Activated CD8-positive, alpha-beta memory T cell treated with anti-CD3 and anti-CD28 coated beads for 24 hours (primary cell): ENCODE measurements around the gene CERK.

Source experiments
- DNase-seq: peaks from one replicate; pipeline ENCODE4 v3.0.0-alpha.2; 2020

CERK gene

DNA sequence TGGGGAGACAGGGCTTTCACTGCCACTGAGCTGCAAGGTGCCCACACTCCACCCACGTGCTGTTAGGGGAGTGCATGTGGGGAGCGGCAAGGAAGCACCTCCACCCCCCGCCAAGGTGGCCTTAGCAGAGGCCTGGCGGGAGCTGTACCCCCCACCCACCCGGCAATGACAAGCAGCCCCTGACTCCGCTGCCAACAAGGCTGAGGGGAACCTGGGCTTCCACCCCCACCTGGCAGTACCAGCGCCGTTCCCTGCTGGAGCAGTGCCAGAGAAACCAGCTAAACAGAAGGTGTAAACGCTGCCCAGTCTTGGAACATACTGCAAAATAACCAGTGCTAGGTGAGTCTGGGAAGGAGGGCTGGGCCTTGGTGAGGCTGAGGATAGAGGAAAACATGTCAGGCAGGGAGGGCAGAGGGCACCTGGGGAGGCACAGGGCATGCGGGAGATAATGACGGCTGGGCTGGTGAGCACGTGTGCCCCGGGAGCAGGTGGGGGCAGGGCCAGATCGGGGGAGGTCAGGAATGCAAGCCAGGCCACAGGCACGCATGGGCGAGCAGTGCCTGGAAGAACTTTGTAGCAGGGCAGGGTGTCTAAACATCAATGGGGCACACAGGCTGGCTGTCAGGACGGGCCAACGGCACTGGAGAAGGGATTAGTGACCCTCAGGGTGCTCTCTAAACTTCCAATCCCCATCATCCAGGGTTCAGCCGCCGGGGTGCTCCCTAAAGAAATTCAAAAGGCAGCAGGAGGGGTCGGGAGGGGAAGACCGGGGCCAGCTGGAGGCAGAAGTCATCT is 6.6 kb downstream of the CERK start:
- no peak for DNase-seq

- no peak for DNase-seq
Observed at GRCh38 chr22:46730568-46731245, 7.3 kb downstream of the CERK start.

- DNase-seq = no peak
Observed at GRCh38 chr22:46728470-46728869, 9.6 kb downstream of the CERK start.

GRCh38 chr22:46727813-46728364 is 10.2 kb downstream of the CERK start:
- no peak for DNase-seq

- no peak for DNase-seq
Observed at GRCh38 chr22:46726986-46727317, 11.1 kb downstream of the CERK start.

DNA sequence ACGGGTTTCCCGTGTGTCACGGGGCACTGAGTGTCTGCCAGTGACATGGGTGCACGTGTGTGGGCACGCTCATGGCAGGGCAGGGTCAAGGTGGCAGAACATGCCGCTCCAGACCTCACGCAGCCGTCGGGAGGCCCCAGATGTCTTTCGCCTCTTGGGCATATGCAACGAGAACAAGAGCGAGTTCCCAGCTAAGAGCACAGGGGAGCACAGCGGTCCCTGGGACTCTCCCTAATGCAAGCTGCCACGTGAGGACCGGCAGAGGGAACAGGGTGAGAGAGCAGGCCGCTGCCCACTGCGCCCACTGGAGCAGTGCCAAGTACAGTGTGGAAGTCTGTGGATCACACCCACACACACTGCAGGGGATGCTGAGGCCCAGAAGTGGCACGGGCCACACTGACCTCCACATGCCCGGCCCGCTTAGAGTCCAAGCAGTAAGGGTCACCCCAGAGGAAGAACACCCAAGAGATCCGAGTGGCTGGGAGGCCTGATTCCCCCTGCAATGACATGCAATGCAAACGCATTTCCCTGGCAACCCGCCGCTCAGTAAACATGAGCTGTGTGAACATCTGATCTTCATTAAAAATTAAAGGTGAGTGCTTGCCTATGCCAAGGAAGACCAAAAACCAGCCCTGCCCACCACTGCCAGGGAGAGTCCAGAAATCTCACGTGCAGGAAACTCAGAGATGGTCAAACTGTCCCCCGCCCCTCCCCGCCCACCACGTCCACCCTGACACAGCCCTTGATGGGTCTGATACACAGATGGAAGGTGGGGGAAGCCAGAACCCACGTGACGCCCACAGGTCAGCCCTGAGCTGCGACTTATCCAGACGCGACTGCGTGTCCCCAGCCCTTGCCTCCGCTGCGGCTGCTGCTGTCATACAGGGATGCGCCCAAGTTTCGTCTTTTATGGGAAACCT is 11.7 kb downstream of the CERK start:
- DNase-seq = no peak

- no peak for DNase-seq
Observed at GRCh38 chr22:46725096-46725495, 13.0 kb downstream of the CERK start.

GRCh38 chr22:46723882-46724281 is 14.2 kb downstream of the CERK start:
- no peak for DNase-seq

DNA sequence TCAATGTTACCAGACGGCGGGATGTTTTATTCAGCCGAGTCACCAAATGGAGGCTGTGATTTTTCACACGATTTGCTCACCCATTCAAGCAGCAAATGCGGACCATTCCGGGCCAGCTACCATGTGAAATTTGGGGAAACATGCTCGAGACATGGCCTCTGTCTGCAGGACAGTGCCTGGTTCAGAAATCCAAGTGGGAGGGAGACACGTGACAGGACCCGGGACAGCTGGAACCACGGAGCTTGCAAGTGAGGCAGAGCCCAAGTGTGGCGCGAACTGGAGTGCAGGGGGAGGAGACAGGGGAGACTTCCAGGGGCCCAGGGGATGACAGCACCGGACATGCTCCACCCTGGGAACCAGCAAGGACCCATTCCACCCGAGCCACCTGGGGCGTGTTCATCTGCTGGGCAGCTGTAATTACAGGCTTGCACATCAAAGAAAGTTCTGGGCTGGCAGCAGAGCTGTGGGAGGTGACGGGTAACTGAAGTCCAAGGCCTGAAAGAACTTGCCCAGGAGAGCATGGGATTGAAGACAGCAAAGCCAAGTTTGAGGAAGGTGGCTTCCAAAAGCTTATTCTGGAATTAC is 16.5 kb downstream of the CERK start:
- DNase-seq = no peak

DNA sequence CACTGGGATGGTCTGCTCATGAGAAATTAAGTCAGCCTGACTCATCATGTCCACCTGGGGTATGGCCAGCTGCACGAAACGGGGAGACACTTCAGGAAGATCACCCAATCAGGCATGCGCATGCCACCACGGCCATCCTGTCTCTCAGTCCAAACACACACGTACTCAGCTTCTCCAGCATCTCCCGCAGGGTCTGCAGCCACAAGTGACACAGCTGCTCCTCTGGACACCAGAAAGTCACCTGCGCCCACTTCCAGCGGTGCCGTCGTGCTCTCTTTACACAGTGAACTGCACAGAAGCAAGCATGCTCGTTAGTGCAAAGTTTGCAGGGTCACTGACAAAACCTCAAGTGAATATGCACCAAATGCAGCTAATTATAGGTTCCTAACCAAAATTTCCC is 18.1 kb downstream of the CERK start:
- DNase-seq = no peak

DNA sequence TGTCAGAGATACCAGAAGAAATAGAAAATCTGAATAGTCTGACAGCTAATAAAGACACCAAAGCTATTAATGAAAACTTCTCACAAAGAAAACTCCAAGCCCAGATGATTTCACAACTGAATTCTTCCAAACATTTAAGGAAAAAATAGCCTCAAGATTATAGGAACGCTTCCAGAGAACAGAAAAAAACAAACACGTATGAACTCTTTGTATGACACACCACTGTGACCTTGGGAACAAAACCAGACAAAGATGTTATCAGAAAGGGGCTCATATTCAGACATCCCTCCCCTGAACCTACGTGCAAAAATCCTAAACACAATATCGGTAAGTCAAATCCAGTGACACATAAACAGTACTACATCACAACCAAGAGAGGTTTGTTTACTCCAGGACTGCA is 23.5 kb downstream of the CERK start:
- no peak for DNase-seq

GRCh38 chr22:46712288-46712687 is 25.8 kb downstream of the CERK start:
- DNase-seq = no peak

DNA sequence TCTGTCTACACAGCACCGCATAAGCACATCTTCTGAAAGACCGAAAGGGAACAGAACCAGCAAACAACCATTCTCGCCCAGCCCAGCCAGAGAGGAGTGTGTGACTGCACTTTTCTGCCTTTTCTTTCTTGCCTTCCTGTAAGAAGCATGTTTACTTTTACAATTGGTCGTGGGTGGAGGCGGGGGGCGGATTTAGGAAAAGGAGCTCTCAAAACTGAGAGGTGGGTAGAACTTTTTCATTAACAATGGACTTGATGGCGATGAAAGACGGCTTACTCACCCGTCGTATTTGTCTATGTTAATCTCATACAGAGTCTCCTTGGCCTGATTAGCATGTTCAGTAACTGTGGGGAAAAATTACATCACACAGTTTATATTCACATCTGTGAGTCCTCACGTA is 27.2 kb downstream of the CERK start:
- DNase-seq = no peak

GRCh38 chr22:46708766-46709330 is 29.2 kb downstream of the CERK start:
- DNase-seq = no peak

DNA sequence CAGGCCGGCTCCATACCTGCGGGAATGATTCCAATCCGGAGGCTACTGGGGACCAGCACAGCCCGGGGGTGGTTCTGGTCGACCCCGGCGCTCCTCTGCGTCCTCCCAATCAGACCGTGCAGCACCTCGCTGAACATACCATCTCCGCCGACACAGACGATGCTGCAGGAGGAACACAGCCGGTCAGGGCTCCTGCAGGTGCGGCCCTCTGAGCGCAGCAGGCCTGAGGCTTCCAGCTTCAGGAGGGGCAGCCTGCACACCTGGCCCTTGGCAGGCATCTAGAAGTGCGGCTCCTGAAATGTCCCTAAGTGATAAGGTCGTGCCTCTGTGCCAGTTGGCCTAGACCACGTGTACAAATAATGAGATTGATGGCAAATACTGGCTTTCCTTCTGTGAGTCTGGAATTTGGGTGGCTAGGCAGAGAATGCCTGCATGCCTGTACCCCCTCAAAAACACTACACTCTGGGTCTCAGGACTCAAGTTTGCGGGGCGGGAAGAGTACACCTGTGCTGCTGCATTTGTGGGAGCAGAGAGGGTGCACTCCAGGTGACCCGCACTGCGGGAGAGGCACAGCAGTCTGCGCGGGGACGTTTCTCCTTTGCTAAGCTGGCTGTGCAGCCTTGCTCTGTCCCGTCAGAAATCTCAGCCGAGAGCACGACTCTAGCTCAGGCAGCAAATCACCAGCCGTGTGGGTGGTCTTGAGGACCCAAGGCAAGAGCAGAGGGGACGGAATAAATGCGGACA is 30.1 kb downstream of the CERK start:
- DNase-seq = no peak

DNA sequence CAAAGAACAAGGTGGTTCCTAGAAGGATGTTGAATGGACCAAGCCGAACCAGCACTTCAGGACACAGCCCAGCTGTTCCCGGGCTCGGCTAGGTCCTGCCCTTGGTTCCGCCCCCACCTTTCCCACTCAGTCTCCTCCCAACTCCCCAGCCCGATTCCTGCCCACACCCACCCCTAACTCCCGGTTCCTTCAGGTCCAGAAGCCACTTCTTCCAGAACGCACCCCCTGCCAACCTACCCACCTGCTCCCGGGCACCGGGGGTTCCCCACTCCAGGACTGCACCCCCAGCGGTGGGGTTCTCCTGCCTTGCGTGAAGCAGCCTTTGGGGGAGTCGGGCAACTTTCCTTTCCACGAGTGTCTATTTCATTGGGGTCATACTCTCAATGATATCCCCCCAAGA is 30.7 kb downstream of the CERK start:
- no peak for DNase-seq

- no peak for DNase-seq
Observed at GRCh38 chr22:46706060-46706459, 32.0 kb downstream of the CERK start.

GRCh38 chr22:46703996-46704370 is 34.1 kb downstream of the CERK start:
- no peak for DNase-seq

GRCh38 chr22:46703171-46703995 is 34.7 kb downstream of the CERK start:
- DNase-seq = no peak

- DNase-seq = no peak
Observed at GRCh38 chr22:46701262-46701661, 36.8 kb downstream of the CERK start.

DNA sequence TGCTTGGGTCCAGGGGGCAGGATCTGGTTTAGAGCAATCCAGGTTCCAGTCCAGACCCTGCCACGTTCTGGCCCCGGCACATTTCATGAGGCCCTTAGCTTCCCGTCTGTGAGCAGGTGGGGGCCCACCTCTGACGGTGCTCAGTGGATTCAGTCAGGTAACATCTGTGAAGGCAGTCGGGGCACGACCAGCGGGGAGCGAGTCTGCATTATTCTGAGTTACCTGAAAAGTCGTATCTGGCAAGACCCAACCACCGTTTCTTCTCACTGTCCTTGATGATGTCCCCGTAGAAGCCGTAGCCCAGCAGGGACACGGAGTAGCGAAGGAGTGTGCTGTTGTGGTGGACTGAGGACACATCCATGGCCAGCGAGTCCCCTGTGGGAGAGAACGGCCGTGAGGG is 39.0 kb downstream of the CERK start:
- DNase-seq = no peak
